SU-DHL-6 (cell line): ENCODE measurements around the gene TULP4.

ENCODE experiments used
- CTCF ChIP-seq: fragments of 200-600 bp; sonication (generic); IDR thresholded peaks from one replicate; pipeline ENCODE4 v1.5.1; 2017; ENCODE audit warnings: antibody characterized with exemption, mild to moderate bottlenecking, low read length, moderate library complexity; ENCODE audit not compliant: insufficient read depth, poor library complexity, severe bottlenecking
- EZH2phosphoT487 ChIP-seq: fragments of 200-600 bp; sonication (generic), shearing (Covaris generic); conservative IDR thresholded peaks from 2 replicates; pipeline ENCODE4 v1.6.1; 2018; ENCODE audit warnings: mild to moderate bottlenecking, antibody characterized with exemption, low read length, moderate library complexity, mixed read lengths

DNA sequence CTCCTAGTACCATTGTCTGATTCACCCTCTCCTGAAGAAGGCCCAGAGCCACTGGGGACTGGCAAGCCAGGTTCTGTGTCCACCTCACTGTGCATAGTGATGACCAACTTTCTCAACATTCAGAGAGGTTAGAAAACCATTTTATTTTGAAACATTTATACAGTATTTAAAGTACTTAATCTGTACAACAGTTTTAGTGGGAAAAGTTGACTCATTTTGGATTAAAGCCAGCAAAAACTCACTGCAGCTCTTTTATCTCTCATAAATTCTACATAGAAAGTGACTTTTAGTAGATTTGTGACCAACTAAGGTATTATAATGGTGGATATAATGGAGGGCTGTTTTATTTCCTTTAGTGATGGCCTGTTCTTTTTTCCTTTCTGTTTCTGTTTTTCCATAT lies 9.7 kb downstream of the TULP4 start:
- TF ChIP-seq CTCF, result no peak
- no peak for TF ChIP-seq EZH2phosphoT487
